ENCODE results near the gene KRTAP5-7.

The KRTAP5-7 gene

DNA sequence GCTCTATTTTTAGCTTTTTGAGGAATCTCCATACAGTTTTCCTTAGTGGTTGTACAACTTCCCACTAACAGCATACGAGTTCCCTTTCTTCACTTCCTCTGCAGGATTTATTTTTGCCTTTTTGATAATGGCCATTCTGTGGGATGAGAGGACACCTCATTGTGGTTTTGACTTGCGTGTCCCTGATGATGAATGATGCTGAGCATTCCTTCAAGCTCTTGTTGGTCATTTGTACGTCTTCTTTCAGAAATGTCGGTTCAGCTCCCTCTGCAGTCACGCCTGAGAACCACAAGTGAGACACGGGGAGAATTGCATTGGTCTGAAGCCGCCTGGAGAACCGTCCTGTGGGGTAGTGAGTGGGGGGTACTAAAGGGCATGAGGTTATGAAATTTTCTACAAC, 36.3 kb downstream of the KRTAP5-7 start:
- Histone ChIP-seq H3K4me3 (ENCODE audit: insufficient read depth in 1 of 2, low read depth in 1 of 2, low read length in 2 of 2) (no peak overlapping the region), H2BK5ac (ENCODE audit: low read depth, low read length, poor library complexity, severe bottlenecking) (no peak overlapping the region), H3K23ac (ENCODE audit: low read length in 2 of 2) (no peak overlapping the region), H3K4me1 (ENCODE audit: control insufficient read depth, insufficient read depth, low read depth, low read length) (no peaks in the 10 kb centered on the region), H3K4me2 (ENCODE audit: low read length, poor library complexity, severe bottlenecking) (no peak overlapping the region), H2BK15ac (ENCODE audit: low read depth, poor library complexity, severe bottlenecking) (no peak overlapping the region), H3K79me1 (replicated peaks; ENCODE audit: low read length, poor library complexity, severe bottlenecking) (no peaks in the 10 kb centered on the region), H3K14ac (ENCODE audit: low read length in 2 of 2) (no peak overlapping the region), H3K27me3 (ENCODE audit: control insufficient read depth in 1 of 2, insufficient read depth in 1 of 2, low read length in 2 of 2) (peaks cover 27 to 45% of the 10 kb centered on the region in 2 experiments), H2AFZ (ENCODE audit: low read depth, low read length) (no peak overlapping the region), H4K91ac (ENCODE audit: low read length) (no peak overlapping the region), H4K8ac (ENCODE audit: low read length) (no peak overlapping the region), H3K9me3 (ENCODE audit: control insufficient read depth, low read length) (peaks cover 6% of the 10 kb centered on the region), H2AK5ac (ENCODE audit: low read length, severe bottlenecking) (no peak overlapping the region), H3K36me3 (ENCODE audit: control insufficient read depth in 1 of 2, insufficient read depth in 2 of 2, low read depth in 1 of 2, low read length in 2 of 2) (no peaks in the 10 kb centered on the region), H3K9ac (ENCODE audit: low read length) (no peak overlapping the region), H2BK120ac (ENCODE audit: low read depth, low read length) (no peak overlapping the region), H3K4ac (ENCODE audit: low read depth in 1 of 2, low read length in 2 of 2) (no peak overlapping the region), H3K18ac (ENCODE audit: low read depth in 1 of 2, low read length in 2 of 2) (no peak overlapping the region), H3K27ac (ENCODE audit: low read length, poor library complexity, severe bottlenecking) (no peak overlapping the region), H2BK12ac (ENCODE audit: low read length in 2 of 2) (no peak overlapping the region)
- peak; percentile 48 for DNase-seq
- WGBS = 25% methylated on average over 7 of the region's 8 CpGs

DNA sequence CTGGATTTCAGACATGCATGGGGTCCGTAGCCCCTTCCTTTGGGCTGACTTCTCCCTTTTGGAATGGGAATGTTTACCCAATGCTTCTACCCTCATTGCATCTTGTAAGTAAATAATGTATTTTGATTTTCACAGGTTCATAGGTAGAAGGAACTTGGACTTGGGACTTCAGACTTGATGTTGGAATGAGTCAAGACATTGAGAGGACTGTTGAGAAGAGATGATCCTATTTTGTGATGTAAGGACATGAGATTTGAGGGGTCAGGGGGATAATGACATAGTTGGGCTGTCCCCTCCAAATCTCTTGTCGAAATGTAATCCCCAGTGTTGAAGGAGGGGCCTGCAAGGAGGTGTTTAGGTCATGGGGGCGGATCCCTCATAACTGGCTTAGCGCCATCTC, 37.4 kb downstream of the KRTAP5-7 start:
- H3K9me3 ChIP-seq (ENCODE audit: control insufficient read depth, low read length) = peaks cover 6% of the 10 kb centered on the region
- H2AFZ ChIP-seq (ENCODE audit: low read depth, low read length) = no peak overlapping the region
- no peak overlapping the region for H3K14ac ChIP-seq (ENCODE audit: low read length in 2 of 2)
- no peak overlapping the region for H2BK120ac ChIP-seq (ENCODE audit: low read depth, low read length)
- H4K8ac ChIP-seq (ENCODE audit: low read length) = no peak overlapping the region
- no peak overlapping the region for H3K4me3 ChIP-seq (ENCODE audit: insufficient read depth in 1 of 2, low read depth in 1 of 2, low read length in 2 of 2)
- H3K36me3 ChIP-seq (ENCODE audit: control insufficient read depth in 1 of 2, insufficient read depth in 2 of 2, low read depth in 1 of 2, low read length in 2 of 2) = no peaks in the 10 kb centered on the region
- H3K79me1 ChIP-seq (replicated peaks; ENCODE audit: low read length, poor library complexity, severe bottlenecking) = no peaks in the 10 kb centered on the region
- no peak overlapping the region for H2AK5ac ChIP-seq (ENCODE audit: low read length, severe bottlenecking)
- H2BK5ac ChIP-seq (ENCODE audit: low read depth, low read length, poor library complexity, severe bottlenecking) = no peak overlapping the region
- H3K9ac ChIP-seq (ENCODE audit: low read length) = no peak overlapping the region
- DNase-seq = no peak
- WGBS = 61% methylated on average over 3 of the region's 4 CpGs
- no peak overlapping the region for H3K4ac ChIP-seq (ENCODE audit: low read depth in 1 of 2, low read length in 2 of 2)
- H3K27me3 ChIP-seq (ENCODE audit: control insufficient read depth in 1 of 2, insufficient read depth in 1 of 2, low read length in 2 of 2) = peaks cover 35 to 38% of the 10 kb centered on the region in 2 experiments
- no peak overlapping the region for H3K23ac ChIP-seq (ENCODE audit: low read length in 2 of 2)
- no peak overlapping the region for H2BK12ac ChIP-seq (ENCODE audit: low read length in 2 of 2)
- H3K18ac ChIP-seq (ENCODE audit: low read depth in 1 of 2, low read length in 2 of 2) = no peak overlapping the region
- no peaks in the 10 kb centered on the region for H3K4me1 ChIP-seq (ENCODE audit: control insufficient read depth, insufficient read depth, low read depth, low read length)
- no peak overlapping the region for H4K91ac ChIP-seq (ENCODE audit: low read length)
- H3K27ac ChIP-seq (ENCODE audit: low read length, poor library complexity, severe bottlenecking) = no peak overlapping the region
- no peak overlapping the region for H3K4me2 ChIP-seq (ENCODE audit: low read length, poor library complexity, severe bottlenecking)
- no peak overlapping the region for H2BK15ac ChIP-seq (ENCODE audit: low read depth, poor library complexity, severe bottlenecking)

DNA sequence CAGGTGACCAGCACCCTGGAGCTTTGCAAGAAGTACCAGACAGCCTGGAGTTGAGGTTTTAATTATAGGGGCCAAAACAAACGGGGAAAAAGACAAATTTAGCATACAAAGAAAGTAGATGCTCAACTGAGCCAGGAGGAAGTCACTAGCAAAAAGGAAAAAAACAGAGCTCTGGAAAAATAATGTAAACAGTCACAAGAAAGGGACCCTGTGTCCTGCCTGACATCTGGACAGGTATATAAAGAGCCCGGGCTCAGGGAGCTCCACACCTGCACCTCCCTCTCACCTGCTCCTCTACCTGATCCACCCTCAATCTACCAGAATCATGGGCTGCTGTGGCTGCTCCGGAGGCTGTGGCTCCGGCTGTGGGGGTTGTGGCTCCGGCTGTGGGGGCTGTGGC, 38.2 kb downstream of the KRTAP5-7 start, which contains the start of gene KRTAP5-10:
TSS of gene KRTAP5-10 (plus strand) at position 301 of the 400 bp plus-strand sequence. CDS start at position 326, 25 bp downstream.
- 55% methylated on average over 2 of the region's 5 CpGs for WGBS
- H4K91ac ChIP-seq (ENCODE audit: low read length) = no peak within 1 kb of the TSS
- no peak within 1 kb of the TSS for H3K18ac ChIP-seq (ENCODE audit: low read depth in 1 of 2, low read length in 2 of 2)
- H2AFZ ChIP-seq (ENCODE audit: low read depth, low read length) = no peak within 1 kb of the TSS
- H2BK120ac ChIP-seq (ENCODE audit: low read depth, low read length) = no peak within 1 kb of the TSS
- DNase-seq = no peak
- no peak within 1 kb of the TSS for H3K9ac ChIP-seq (ENCODE audit: low read length)
- H3K4me3 ChIP-seq (ENCODE audit: insufficient read depth in 1 of 2, low read depth in 1 of 2, low read length in 2 of 2) = no peak within 1 kb of the TSS
- H3K27ac ChIP-seq (ENCODE audit: low read length, poor library complexity, severe bottlenecking) = no peak within 1 kb of the TSS
- H3K23ac ChIP-seq (ENCODE audit: low read length in 2 of 2) = no peak within 1 kb of the TSS
- no peaks in the 10 kb centered on the region for H3K4me1 ChIP-seq (ENCODE audit: control insufficient read depth, insufficient read depth, low read depth, low read length)
- no peaks in the 10 kb centered on the region for H3K79me1 ChIP-seq (replicated peaks; ENCODE audit: low read length, poor library complexity, severe bottlenecking)
- H4K8ac ChIP-seq (ENCODE audit: low read length) = no peak within 1 kb of the TSS
- no peak within 1 kb of the TSS for H2BK12ac ChIP-seq (ENCODE audit: low read length in 2 of 2)
- H3K14ac ChIP-seq (ENCODE audit: low read length in 2 of 2) = peak within 1 kb of the TSS in 1 of 2 experiments; percentile 11
- H3K4ac ChIP-seq (ENCODE audit: low read depth in 1 of 2, low read length in 2 of 2) = no peak within 1 kb of the TSS
- H2BK5ac ChIP-seq (ENCODE audit: low read depth, low read length, poor library complexity, severe bottlenecking) = no peak within 1 kb of the TSS
- no peak within 1 kb of the TSS for H2AK5ac ChIP-seq (ENCODE audit: low read length, severe bottlenecking)
- H3K9me3 ChIP-seq (ENCODE audit: control insufficient read depth, low read length) = peaks cover 6% of the 10 kb centered on the region
- H3K4me2 ChIP-seq (ENCODE audit: low read length, poor library complexity, severe bottlenecking) = no peak within 1 kb of the TSS
- H3K36me3 ChIP-seq (ENCODE audit: control insufficient read depth in 1 of 2, insufficient read depth in 2 of 2, low read depth in 1 of 2, low read length in 2 of 2) = no peaks in the 10 kb centered on the region
- H2BK15ac ChIP-seq (ENCODE audit: low read depth, poor library complexity, severe bottlenecking) = no peak within 1 kb of the TSS
- peaks cover 35 to 38% of the 10 kb centered on the region in 2 experiments for H3K27me3 ChIP-seq (ENCODE audit: control insufficient read depth in 1 of 2, insufficient read depth in 1 of 2, low read length in 2 of 2)

DNA sequence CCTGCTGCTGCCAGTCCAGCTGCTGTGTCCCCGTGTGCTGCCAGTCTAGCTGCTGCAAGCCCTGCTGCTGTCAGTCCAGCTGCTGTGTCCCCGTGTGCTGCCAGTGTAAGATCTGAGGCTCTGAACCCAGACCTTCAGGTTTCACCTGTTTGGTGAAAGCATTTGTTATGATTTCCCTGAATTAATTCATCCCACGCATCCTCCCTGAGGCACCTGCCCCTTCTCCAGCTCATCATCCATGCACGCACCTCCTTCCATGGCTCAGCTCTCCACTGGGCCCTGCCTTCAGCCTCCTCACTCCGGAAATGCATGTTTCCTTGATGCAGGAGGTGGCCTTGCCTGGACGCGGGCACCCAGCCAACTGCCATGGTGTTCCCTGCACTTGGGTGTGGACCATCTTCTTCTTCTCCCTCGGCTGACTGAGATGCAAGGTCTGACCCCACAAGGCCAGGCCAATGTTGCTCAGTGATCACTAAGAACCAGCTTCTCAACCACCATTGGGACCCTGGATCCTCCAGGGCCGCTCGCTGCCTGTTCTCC, 39.1 kb downstream of the KRTAP5-7 start:
- Histone ChIP-seq H3K27me3 (ENCODE audit: control insufficient read depth in 1 of 2, insufficient read depth in 1 of 2, low read length in 2 of 2) (peaks cover 35 to 44% of the 10 kb centered on the region in 2 experiments), H3K18ac (ENCODE audit: low read depth in 1 of 2, low read length in 2 of 2) (no peak overlapping the region), H3K36me3 (ENCODE audit: control insufficient read depth in 1 of 2, insufficient read depth in 2 of 2, low read depth in 1 of 2, low read length in 2 of 2) (no peaks in the 10 kb centered on the region), H2BK5ac (ENCODE audit: low read depth, low read length, poor library complexity, severe bottlenecking) (no peak overlapping the region), H3K9ac (ENCODE audit: low read length) (no peak overlapping the region), H4K91ac (ENCODE audit: low read length) (no peak overlapping the region), H2AK5ac (ENCODE audit: low read length, severe bottlenecking) (no peak overlapping the region), H3K4me1 (ENCODE audit: control insufficient read depth, insufficient read depth, low read depth, low read length) (no peaks in the 10 kb centered on the region), H3K4me3 (ENCODE audit: insufficient read depth in 1 of 2, low read depth in 1 of 2, low read length in 2 of 2) (no peak overlapping the region), H3K14ac (ENCODE audit: low read length in 2 of 2) (peak overlapping the region in 1 of 2 experiments; percentile 11), H2AFZ (ENCODE audit: low read depth, low read length) (no peak overlapping the region), H3K27ac (ENCODE audit: low read length, poor library complexity, severe bottlenecking) (no peak overlapping the region), H3K9me3 (ENCODE audit: control insufficient read depth, low read length) (peaks cover 6% of the 10 kb centered on the region), H2BK12ac (ENCODE audit: low read length in 2 of 2) (no peak overlapping the region), H2BK120ac (ENCODE audit: low read depth, low read length) (no peak overlapping the region), H2BK15ac (ENCODE audit: low read depth, poor library complexity, severe bottlenecking) (no peak overlapping the region), H3K4me2 (ENCODE audit: low read length, poor library complexity, severe bottlenecking) (no peak overlapping the region), H3K79me1 (replicated peaks; ENCODE audit: low read length, poor library complexity, severe bottlenecking) (no peaks in the 10 kb centered on the region), H3K4ac (ENCODE audit: low read depth in 1 of 2, low read length in 2 of 2) (no peak overlapping the region), H3K23ac (ENCODE audit: low read length in 2 of 2) (no peak overlapping the region), H4K8ac (ENCODE audit: low read length) (no peak overlapping the region)
- 81% methylated on average over 10 of the region's 10 CpGs for WGBS
- DNase-seq = no peak
